H1 (cell line): ENCODE results near the gene SMARCA4. TPM values are rescaled to one million over a fixed set of nuclear protein-coding genes. Genes with fewer than 3 reads are reported as not detected.

Experiments
- CTCF ChIA-PET: fragments of 300-600 bp; sonication (Branson Sonifier 250); formaldehyde crosslinking; loops from one replicate; lab custom pipeline; 2021; ENCODE audit not compliant: partially characterized antibody; lab: Charles Lee
- POLR2A ChIA-PET: fragments of 300-600 bp; sonication (Branson Sonifier 250); formaldehyde crosslinking; loops from one replicate; lab custom pipeline; 2021; ENCODE audit warnings: inconsistent platforms; ENCODE audit not compliant: partially characterized antibody; lab: Charles Lee
- DNase-seq, 2 experiments: peaks; one replicate each; pipeline versions ENCODE4 v3.0.0 to v3.0.0-alpha.2; 2010 to 2022; ENCODE audit warnings: low spot score in 2 of 2, low read depth in 1 of 2, mixed read lengths in 1 of 2
- FAIRE-seq: peaks from 2 replicates; lab custom pipeline; 2011; peaks lifted over from hg19 to GRCh38; lab: Jason Lieb, UNC
- H2AFZ ChIP-seq: 2 replicates; pipeline ENCODE4 v1.8.1; 2012; ENCODE audit warnings: low read length, inconsistent platforms
- H2AK5ac ChIP-seq: 2 replicates; pipeline ENCODE4 v1.6.1; 2013; ENCODE audit warnings: low read depth, low read length
- H2BK120ac ChIP-seq: replicated peaks from 2 replicates; pipeline ENCODE3; 2013; ENCODE audit warnings: low read depth, low read length, inconsistent platforms
- H2BK12ac ChIP-seq: 2 replicates; pipeline ENCODE4 v1.6.1; 2013; ENCODE audit warnings: low read depth, low read length
- H2BK15ac ChIP-seq: 2 replicates; pipeline ENCODE4 v1.6.1; 2013; ENCODE audit warnings: low read length
- H2BK20ac ChIP-seq: 2 replicates; pipeline ENCODE4 v1.6.1; 2013; ENCODE audit warnings: low read length
- H2BK5ac ChIP-seq: 2 replicates; pipeline ENCODE4 v1.6.1; 2013; ENCODE audit warnings: low read depth, low read length
- H3K14ac ChIP-seq: 2 replicates; pipeline ENCODE4 v1.6.1; 2013; ENCODE audit warnings: inconsistent platforms; ENCODE audit not compliant: insufficient read length
- H3K18ac ChIP-seq: 2 replicates; pipeline ENCODE4 v1.6.1; 2013; ENCODE audit warnings: low read length; ENCODE audit errors: extremely low read depth
- H3K23ac ChIP-seq: 2 replicates; pipeline ENCODE4 v1.6.1; 2013; ENCODE audit warnings: inconsistent platforms; ENCODE audit not compliant: insufficient read length
- H3K23me2 ChIP-seq: 2 replicates; pipeline ENCODE4 v1.6.1; 2013; ENCODE audit warnings: low read depth, low read length
- H3K27ac ChIP-seq: 2 replicates; pipeline ENCODE4 v1.6.1; 2011; ENCODE audit warnings: low read depth, low read length, inconsistent platforms
- H3K27me3 ChIP-seq, 4 experiments: replicated peaks in 1 of 4; 1 replicate in 1 of 4; 2 replicates in 3 of 4; pipeline versions ENCODE4 v1.6.1 to v1.8.1; 2011 to 2013; ENCODE audit warnings: low read length in 3 of 4, mild to moderate bottlenecking in 3 of 4, inconsistent platforms in 2 of 4, mixed read lengths in 2 of 4, moderate library complexity in 1 of 4; ENCODE audit not compliant: control insufficient read depth in 3 of 4, insufficient read depth in 3 of 4; ENCODE audit errors: extremely low read depth in 1 of 4
- H3K36me3 ChIP-seq, 4 experiments: 2 replicates each; pipeline versions ENCODE4 v1.6.1 to v1.8.1; 2011 to 2013; ENCODE audit warnings: mild to moderate bottlenecking in 4 of 4, low read length in 3 of 4, moderate library complexity in 2 of 4, control low read depth in 1 of 4, inconsistent platforms in 1 of 4; ENCODE audit not compliant: insufficient read depth in 4 of 4, control insufficient read depth in 2 of 4
- H3K4ac ChIP-seq: replicated peaks from 2 replicates; pipeline ENCODE3; 2013; ENCODE audit warnings: low read length, low read depth, mixed read lengths, inconsistent platforms; ENCODE audit not compliant: insufficient read length
- H3K4me1 ChIP-seq, 4 experiments: replicated peaks in 1 of 4; 1 replicate in 1 of 4; 2 replicates in 3 of 4; pipeline versions ENCODE4 v1.6.1 to v1.8.1; 2011 to 2013; ENCODE audit warnings: low read length in 3 of 4, inconsistent platforms in 2 of 4, mixed read lengths in 1 of 4; ENCODE audit not compliant: insufficient read depth in 4 of 4, control insufficient read depth in 3 of 4
- H3K4me2 ChIP-seq, 2 experiments: 2 replicates each; pipeline versions ENCODE4 v1.6.1 to v1.8.1; 2011 to 2013; ENCODE audit warnings: low read depth in 2 of 2, low read length in 2 of 2, control low read depth in 1 of 2, inconsistent platforms in 1 of 2, mild to moderate bottlenecking in 1 of 2; ENCODE audit not compliant: insufficient read depth in 1 of 2
- H3K4me3 ChIP-seq, 4 experiments: fragments of 200-600, 300-600 bp in 1 of 4; sonication (generic), shearing (Covaris generic), sonication (Bioruptor Twin) in 1 of 4; 2 replicates each; pipeline versions ENCODE4 v1.5.1 to v1.8.1; 2011 to 2016; ENCODE audit warnings: low read length in 4 of 4, low read depth in 3 of 4, control low read depth in 2 of 4, inconsistent platforms in 2 of 4, mild to moderate bottlenecking in 2 of 4, mixed read lengths in 1 of 4, moderate library complexity in 1 of 4; ENCODE audit not compliant: insufficient read depth in 2 of 4; ENCODE audit errors: extremely low read depth in 1 of 4
- H3K56ac ChIP-seq: replicated peaks from 2 replicates; pipeline ENCODE3; 2013; ENCODE audit warnings: low read depth, mild to moderate bottlenecking, mixed read lengths, low read length, inconsistent platforms; ENCODE audit not compliant: insufficient read length
- H3K79me1 ChIP-seq: 2 replicates; pipeline ENCODE4 v1.6.1; 2013; ENCODE audit warnings: low read depth, low read length, control low read depth
- H3K79me2 ChIP-seq, 2 experiments: 2 replicates each; pipeline versions ENCODE4 v1.6.1 to v1.8.1; 2012 to 2013; ENCODE audit warnings: low read length in 2 of 2, mild to moderate bottlenecking in 2 of 2, inconsistent platforms in 1 of 2; ENCODE audit not compliant: insufficient read depth in 2 of 2, control insufficient read depth in 1 of 2
- H3K9ac ChIP-seq, 4 experiments: replicated peaks in 1 of 4; 1 replicate in 1 of 4; 2 replicates in 3 of 4; pipeline versions ENCODE4 v1.6.1 to v1.8.1; 2011 to 2013; ENCODE audit warnings: low read depth in 3 of 4, low read length in 3 of 4, control low read depth in 2 of 4, mild to moderate bottlenecking in 2 of 4, moderate library complexity in 2 of 4, inconsistent platforms in 1 of 4; ENCODE audit errors: extremely low read depth in 1 of 4
- H3K9me3 ChIP-seq, 2 experiments: 2 replicates each; pipeline versions ENCODE4 v1.6.1 to v1.8.1; 2012 to 2013; ENCODE audit warnings: mild to moderate bottlenecking in 2 of 2, moderate library complexity in 2 of 2, control low read depth in 1 of 2, inconsistent platforms in 1 of 2, low read depth in 1 of 2, low read length in 1 of 2, mixed read lengths in 1 of 2; ENCODE audit not compliant: insufficient read depth in 2 of 2
- H4K20me1 ChIP-seq, 2 experiments: replicated peaks in 1 of 2; 2 replicates each; pipeline versions ENCODE3 to v1.8.1; 2011 to 2013; ENCODE audit warnings: inconsistent platforms in 2 of 2, low read length in 2 of 2, mild to moderate bottlenecking in 1 of 2; ENCODE audit not compliant: insufficient read depth in 2 of 2, control insufficient read depth in 1 of 2
- H4K5ac ChIP-seq: 2 replicates; pipeline ENCODE4 v1.6.1; 2013; ENCODE audit warnings: low read length, low read depth, mixed read lengths, inconsistent platforms; ENCODE audit not compliant: insufficient read length
- H4K8ac ChIP-seq: 2 replicates; pipeline ENCODE4 v1.8.0; 2013; ENCODE audit warnings: mild to moderate bottlenecking, moderate library complexity, low read length, inconsistent platforms; ENCODE audit not compliant: insufficient read depth; ENCODE audit errors: extremely low read depth
- H4K91ac ChIP-seq: replicated peaks from 2 replicates; pipeline ENCODE3; 2013; ENCODE audit warnings: low read length, mixed read lengths, inconsistent platforms; ENCODE audit not compliant: insufficient read length
- FOSL1 ChIP-seq: IDR thresholded peaks from 2 replicates; pipeline ENCODE4 v1.6.1; 2011; ENCODE audit warnings: mild to moderate bottlenecking, low read depth, low read length, moderate library complexity; ENCODE audit not compliant: insufficient read depth
- GTF2F1 ChIP-seq: IDR thresholded peaks from 2 replicates; pipeline ENCODE4 v1.6.1; 2012; ENCODE audit warnings: low read depth, low read length, improper control_type of control experiment, borderline replicate concordance
- KDM4A ChIP-seq: IDR thresholded peaks from one replicate; pipeline ENCODE4 v1.7.1; 2012; ENCODE audit warnings: low read depth, mild to moderate bottlenecking, moderate library complexity, low read length, inconsistent platforms; ENCODE audit not compliant: severe bottlenecking
- POLR2A ChIP-seq, 2 experiments: IDR thresholded peaks; 1 replicate in 1 of 2; 2 replicates in 1 of 2; pipeline ENCODE4 v1.6.1; 2011; ENCODE audit warnings: low read depth in 2 of 2, low read length in 2 of 2, mild to moderate bottlenecking in 2 of 2; ENCODE audit errors: control extremely low read depth in 1 of 2
- RFX5 ChIP-seq: IDR thresholded peaks from 2 replicates; pipeline ENCODE4 v1.6.1; 2011; ENCODE audit warnings: low read depth, low read length, improper control_type of control experiment, borderline replicate concordance
- TEAD4 ChIP-seq: IDR thresholded peaks from 2 replicates; pipeline ENCODE4 v1.6.1; 2012; ENCODE audit warnings: low read depth, low read length, inconsistent platforms, mixed read lengths
- WGBS, 2 experiments: shearing (Covaris generic) in 1 of 2; methylation state at CpG; one replicate each; pipeline versions ENCODE4 v1.1.6 to v1.1.7; 2013 to 2015; ENCODE audit warnings: low lambda C conversion rate in 2 of 2, mixed read lengths in 2 of 2, inconsistent platforms in 1 of 2, low coverage in 1 of 2, missing lambda C conversion rate in 1 of 2; ENCODE audit not compliant: insufficient replicate concordance in 2 of 2, insufficient coverage in 1 of 2, insufficient read length in 1 of 2; ENCODE audit errors: extremely low coverage in 1 of 2, missing lambda C conversion rate in 1 of 2; 5-methylcytosine and 5-hydroxymethylcytosine counted together
- polyA plus RNA-seq, 7 experiments: library from polyadenylated mRNA; depleted of rRNA in 3 of 7; stranded (reverse) in 5 of 7; unstranded in 2 of 7; fragments of >200 nt in 5 of 7; fragments of 200-250 nt in 2 of 7; gene quantifications; 1 replicate in 5 of 7; 2 replicates in 1 of 7; 4 replicates in 1 of 7; pipeline versions ENCODE4 v1.2.1 to v1.2.3, GENCODE V29; 2011 to 2013; ENCODE audit warnings: missing spikeins in 2 of 7, mixed read lengths in 2 of 7
- total RNA-seq: library from RNA; stranded (reverse); fragmentation: NEBNext Ultra II Directional; extraction: Animal tissue kit (Norgen Biotek cat#: 25700); gene quantifications from 2 replicates; pipeline ENCODE4 v1.2.1, GENCODE V29; 2021

Gene SMARCA4
- total and polyA plus RNA-seq, 2 of the 8 experiments (the other 6 are each of a cell fraction or from before 2014, with no cell fraction given) = 86.4 to 263 TPM

DNA sequence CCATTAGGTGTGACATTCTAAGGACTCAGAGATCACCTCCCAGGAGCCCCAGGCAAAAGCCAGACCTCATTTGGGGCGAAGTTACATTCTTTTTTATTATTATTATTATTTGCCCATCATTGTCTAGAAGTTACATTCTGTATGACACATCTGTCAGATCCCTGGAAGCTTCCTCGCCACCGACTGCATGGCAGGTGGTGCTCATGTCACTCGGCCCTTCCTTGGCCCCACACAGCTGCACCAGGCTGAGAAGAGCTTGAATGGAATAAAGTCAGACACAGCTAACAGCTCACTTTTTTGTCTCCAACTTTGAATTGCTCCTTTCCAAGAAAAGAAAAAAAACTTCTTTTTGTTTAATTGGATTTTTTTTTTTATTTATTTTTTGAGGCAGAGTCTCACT, 87.0 kb downstream of the SMARCA4 start:
- Histone ChIP-seq H3K36me3 (peaks cover 5 to 23% (median 14%) of the 10 kb centered on the region in 4 experiments; a peak in 7 of 8 replicates), H3K79me2 (no peaks in the 10 kb centered on the region), H4K5ac (no peak overlapping the region), H3K4ac (no peak overlapping the region), H2AK5ac (no peak overlapping the region), H4K8ac (no peak overlapping the region), H3K23ac (no peak overlapping the region), H3K56ac (no peak overlapping the region), H2BK20ac (no peak overlapping the region), H3K27me3 (no peaks in the 10 kb centered on the region), H4K91ac (no peak overlapping the region), H3K23me2 (no peaks in the 10 kb centered on the region), H2AFZ (no peak overlapping the region), H3K4me1 (no peaks in the 10 kb centered on the region), H2BK12ac (no peak overlapping the region), H3K18ac (no peak overlapping the region), H2BK5ac (no peak overlapping the region), H3K27ac (no peak overlapping the region), H3K4me3 (no peak overlapping the region), H2BK15ac (no peak overlapping the region), H4K20me1 (peaks cover 2 to 7% of the 10 kb centered on the region in 2 experiments), H3K9ac (no peak overlapping the region), H2BK120ac (no peak overlapping the region), H3K14ac (no peak overlapping the region), H3K4me2 (no peak overlapping the region), H3K79me1 (peaks cover 3% of the 10 kb centered on the region; the same call in 1 of the 2 replicates), H3K9me3 (no peaks in the 10 kb centered on the region)
- CTCF ChIA-PET = interaction anchor here (0.6 to 1.4 kb wide), 3 partner anchors 12 to 1919 kb away, joined by 3 to 6 read pairs (median 3); no protein-coding TSS in a partner anchor
- POLR2A ChIA-PET = interaction anchor here (0.9 to 1.0 kb wide), 3 partner anchors 9 to 21 kb away, joined by 3 to 7 read pairs (median 3); no protein-coding TSS in a partner anchor
- DNase-seq = no peak
- no peak for FAIRE-seq
- WGBS, 2 experiments = 89% methylated on average over 4 of the region's 4 CpGs; no CpG with 5 or more reads in 1 of the 2 experiments
- TF ChIP-seq GTF2F1 = no peak
- no peak for TF ChIP-seq POLR2A (IDR thresholded peaks at IDR 0.05; ENCODE audit: control extremely low read depth in 1 of 2, low read depth in 2 of 2, low read length in 2 of 2)
- no peak for TF ChIP-seq RFX5
- no peak for TF ChIP-seq KDM4A
- no peak for TF ChIP-seq TEAD4
- no peak for TF ChIP-seq FOSL1
